ENCODE measurements around the gene KLF2. TPM values are rescaled to one million over a fixed set of nuclear protein-coding genes. Genes with fewer than 3 reads are reported as not detected.

Gene KLF2
- total RNA-seq, 1 experiment from 2014 or later: 0.77 TPM

- BruUV-seq (replicated peaks): no TSS peak
- H3K27ac Mint-ChIP-seq (ENCODE audit: unreplicated experiment): no peak overlapping the region
- CTCF ChIA-PET: no interaction called here
These were observed 41.4 kb downstream of the KLF2 start for GRCh38 chr19:16366056-16366432.

GRCh38 chr19:16366433-16367260 lies 42.0 kb downstream of the KLF2 start:
- CTCF ChIA-PET: no interaction called here
- no peaks in the 10 kb centered on the region for H3K9me3 ChIP-seq
- no peaks in the 10 kb centered on the region; the same call in 1 of the 2 replicates for H3K36me3 ChIP-seq (ENCODE audit: control insufficient read depth, insufficient read depth, low read length)
- Mint-ChIP-seq H3K4me3 (ENCODE audit: unreplicated experiment) (no peak overlapping the region), H3K27me3 (ENCODE audit: insufficient read depth, unreplicated experiment) (no peaks in the 10 kb centered on the region), H3K9me3 (ENCODE audit: unreplicated experiment) (no peaks in the 10 kb centered on the region), H3K36me3 (ENCODE audit: insufficient read depth, unreplicated experiment) (peaks cover 19% of the 10 kb centered on the region), H3K27ac (ENCODE audit: unreplicated experiment) (no peak overlapping the region), H3K4me1 (ENCODE audit: low read depth, unreplicated experiment) (no peaks in the 10 kb centered on the region)
- H3K4me1 ChIP-seq: peaks cover 5% of the 10 kb centered on the region; the same call in 1 of the 2 replicates
- no peak for DNase-seq
- TF ChIP-seq CTCF (IDR thresholded peaks at IDR 0.05; ENCODE audit: insufficient read depth in 1 of 2, low read depth in 1 of 2, low read length in 1 of 2, severe bottlenecking in 1 of 2, unreplicated experiment in 1 of 2): no peak
- intact Hi-C loops (cut with micrococcal nuclease; ENCODE audit: unreplicated experiment): no loop called here
- no peaks in the 10 kb centered on the region for H3K27me3 ChIP-seq (replicated peaks; ENCODE audit: control insufficient read depth, insufficient read depth, low read length)
- BruUV-seq (replicated peaks): no TSS peak
- POLR2A ChIA-PET: no interaction called here
- H3K4me3 ChIP-seq (ENCODE audit: low read depth, low read length): no peak overlapping the region

More at GRCh38 chr19:16366056-16366432, 41.4 kb downstream of the KLF2 start:
- intact Hi-C loops (cut with micrococcal nuclease; ENCODE audit: unreplicated experiment): no loop called here
- Histone ChIP-seq H3K9me3 (no peaks in the 10 kb centered on the region), H3K36me3 (ENCODE audit: control insufficient read depth, insufficient read depth, low read length) (no peaks in the 10 kb centered on the region), H3K4me1 (peaks cover 5% of the 10 kb centered on the region; the same call in 1 of the 2 replicates), H3K27me3 (replicated peaks; ENCODE audit: control insufficient read depth, insufficient read depth, low read length) (no peaks in the 10 kb centered on the region), H3K4me3 (ENCODE audit: low read depth, low read length) (no peak overlapping the region)
- DNase-seq: no peak
- Mint-ChIP-seq H3K27me3 (ENCODE audit: insufficient read depth, unreplicated experiment) (no peaks in the 10 kb centered on the region), H3K4me1 (ENCODE audit: low read depth, unreplicated experiment) (no peaks in the 10 kb centered on the region), H3K9me3 (ENCODE audit: unreplicated experiment) (no peaks in the 10 kb centered on the region), H3K4me3 (ENCODE audit: unreplicated experiment) (no peak overlapping the region), H3K36me3 (ENCODE audit: insufficient read depth, unreplicated experiment) (peaks cover 13% of the 10 kb centered on the region)
- TF ChIP-seq CTCF (IDR thresholded peaks at IDR 0.05; ENCODE audit: insufficient read depth in 1 of 2, low read depth in 1 of 2, low read length in 1 of 2, severe bottlenecking in 1 of 2, unreplicated experiment in 1 of 2): no peak
- POLR2A ChIA-PET: no interaction called here

- no peaks in the 10 kb centered on the region for H3K9me3 Mint-ChIP-seq (ENCODE audit: unreplicated experiment)
- H3K27me3 ChIP-seq (replicated peaks; ENCODE audit: control insufficient read depth, insufficient read depth, low read length): no peaks in the 10 kb centered on the region
- no peak overlapping the region for H3K27ac Mint-ChIP-seq (ENCODE audit: unreplicated experiment)
- no TSS peak for BruUV-seq (replicated peaks)
- H3K27me3 Mint-ChIP-seq (ENCODE audit: insufficient read depth, unreplicated experiment): no peaks in the 10 kb centered on the region
- DNase-seq: no peak
- ChIA-PET POLR2A (no interaction called here), CTCF (no interaction called here)
- H3K4me3 Mint-ChIP-seq (ENCODE audit: unreplicated experiment): no peak overlapping the region
- intact Hi-C loops (cut with micrococcal nuclease; ENCODE audit: unreplicated experiment): no loop called here
- H3K36me3 Mint-ChIP-seq (ENCODE audit: insufficient read depth, unreplicated experiment): peaks cover 20% of the 10 kb centered on the region
- TF ChIP-seq CTCF (IDR thresholded peaks at IDR 0.05; ENCODE audit: insufficient read depth in 1 of 2, low read depth in 1 of 2, low read length in 1 of 2, severe bottlenecking in 1 of 2, unreplicated experiment in 1 of 2): no peak
- H3K36me3 ChIP-seq (ENCODE audit: control insufficient read depth, insufficient read depth, low read length): no peaks in the 10 kb centered on the region; the same call in 1 of the 2 replicates
- H3K4me1 Mint-ChIP-seq (ENCODE audit: low read depth, unreplicated experiment): no peaks in the 10 kb centered on the region
- no peak overlapping the region for H3K4me3 ChIP-seq (ENCODE audit: low read depth, low read length)
- no peaks in the 10 kb centered on the region for H3K9me3 ChIP-seq
- H3K4me1 ChIP-seq: peaks cover 5% of the 10 kb centered on the region; the same call in 1 of the 2 replicates
These were observed 42.6 kb downstream of the KLF2 start for GRCh38 chr19:16367261-16367683.
